HCT116 (cell line): ENCODE measurements around the gene ATP1A1. TPM values are rescaled to one million over a fixed set of nuclear protein-coding genes. Genes with fewer than 3 reads are reported as not detected.

Experiments
- ATAC-seq: fragments of 200-7000 bp; cut with Tn5 transposase; 2 replicates; pipeline ENCODE4 v1.9.1; 2020; ENCODE audit warnings: mild to moderate bottlenecking, moderate library complexity
- BruUV-seq: library from RNA; stranded (reverse); fragments of 400-500 nt; replicated peaks from 2 replicates; lab custom pipeline; 2021; lab: Mats Ljungman, UMichigan
- CTCF ChIA-PET: fragments of 300-600 bp; sonication (Branson Sonifier 250); formaldehyde crosslinking; loops from one replicate; lab custom pipeline; 2021; ENCODE audit warnings: antibody characterized with exemption; lab: Charles Lee
- POLR2A ChIA-PET: fragments of 300-600, 350-600 bp; sonication (Branson Sonifier 250); formaldehyde crosslinking; loops from one replicate; lab custom pipeline; 2021; ENCODE audit warnings: antibody characterized with exemption; lab: Charles Lee
- RAD21 ChIA-PET, 2 experiments: fragments of 300-600 bp; sonication (Branson Sonifier 250); formaldehyde crosslinking; loops; one replicate each; lab custom pipeline; 2023; ENCODE audit warnings: low total read pairs in 2 of 2; ENCODE audit not compliant: uncharacterized antibody in 2 of 2, unreplicated experiment in 2 of 2, low non-redundant PET in 1 of 2; lab: Charles Lee
- DNase-seq: peaks from one replicate; pipeline ENCODE4 v3.0.0-alpha.2; 2010; ENCODE audit warnings: low read depth, low spot score
- H2AFZ ChIP-seq: fragments of 200-600 bp; shearing (Covaris generic), sonication (generic); 2 replicates; pipeline ENCODE4 v1.6.1; 2017; ENCODE audit warnings: low read depth, mixed run types, mixed read lengths, antibody characterized with exemption, low read length; ENCODE audit not compliant: poor library complexity, severe bottlenecking
- H3K27ac ChIP-seq: 2 replicates; pipeline ENCODE4 v1.5.1; 2012; ENCODE audit warnings: low read depth, low read length
- H3K27me3 ChIP-seq: fragments of 200-600 bp; sonication (generic); 2 replicates; pipeline ENCODE4 v1.6.1; 2016; ENCODE audit warnings: mixed run types, low read length, mixed read lengths; ENCODE audit not compliant: insufficient read depth
- H3K36me3 ChIP-seq, 2 experiments: fragments of 200-500 bp in 1 of 2; fragments of 200-600 bp in 1 of 2; sonication (Bioruptor generic) in 1 of 2; sonication (generic) in 1 of 2; 2 replicates each; pipeline versions ENCODE4 v1.5.1 to v1.6.1; 2014 to 2016; ENCODE audit warnings: low read length in 2 of 2, inconsistent platforms in 1 of 2, mixed read lengths in 1 of 2, mixed run types in 1 of 2; ENCODE audit not compliant: insufficient read depth in 2 of 2, control insufficient read depth in 1 of 2
- H3K4me1 ChIP-seq, 2 experiments: fragments of 200-600 bp in 1 of 2; sonication (generic) in 1 of 2; 2 replicates each; pipeline versions ENCODE4 v1.5.1 to v1.6.1; 2012 to 2017; ENCODE audit warnings: low read length in 2 of 2, inconsistent platforms in 1 of 2, mild to moderate bottlenecking in 1 of 2, mixed read lengths in 1 of 2, mixed run types in 1 of 2, moderate library complexity in 1 of 2; ENCODE audit not compliant: insufficient read depth in 2 of 2, control insufficient read depth in 1 of 2
- H3K4me2 ChIP-seq: fragments of 200-600 bp; sonication (generic); 2 replicates; pipeline ENCODE4 v1.6.1; 2017; ENCODE audit warnings: mixed run types, low read length, mixed read lengths
- H3K4me3 ChIP-seq, 2 experiments: fragments of 200-600 bp in 1 of 2; sonication (generic) in 1 of 2; replicated peaks in 1 of 2; 2 replicates each; pipeline ENCODE4 v1.5.1; 2011 to 2016; ENCODE audit warnings: low read length in 2 of 2, control low read depth in 1 of 2, low read depth in 1 of 2, mild to moderate bottlenecking in 1 of 2, mixed read lengths in 1 of 2, mixed run types in 1 of 2
- H3K79me2 ChIP-seq: fragments of 200-600 bp; sonication (generic); 2 replicates; pipeline ENCODE4 v1.6.1; 2017; ENCODE audit warnings: mild to moderate bottlenecking, mixed run types, low read length, moderate library complexity, mixed read lengths; ENCODE audit not compliant: insufficient read depth
- H3K9ac ChIP-seq: fragments of 200-600 bp; sonication (generic); 2 replicates; pipeline ENCODE4 v1.6.1; 2016; ENCODE audit warnings: low read length, mixed read lengths
- H3K9me2 ChIP-seq: fragments of 200-600 bp; sonication (generic), shearing (Covaris generic); 2 replicates; pipeline ENCODE4 v1.6.1; 2017; ENCODE audit warnings: mixed run types, mild to moderate bottlenecking, moderate library complexity; ENCODE audit not compliant: insufficient read depth
- H3K9me3 ChIP-seq, 2 experiments: fragments of 200-500 bp in 1 of 2; fragments of 200-600 bp in 1 of 2; sonication (Bioruptor generic) in 1 of 2; sonication (generic) in 1 of 2; 2 replicates each; pipeline ENCODE4 v1.6.1; 2014 to 2017; ENCODE audit warnings: low read length in 2 of 2, mixed read lengths in 2 of 2, inconsistent platforms in 1 of 2, low read depth in 1 of 2, mild to moderate bottlenecking in 1 of 2, mixed run types in 1 of 2, moderate library complexity in 1 of 2; ENCODE audit not compliant: control insufficient read depth in 1 of 2, insufficient read depth in 1 of 2
- H4K20me1 ChIP-seq: fragments of 200-600 bp; sonication (generic), shearing (Covaris generic); 2 replicates; pipeline ENCODE4 v1.6.1; 2017; ENCODE audit warnings: mixed run types, mild to moderate bottlenecking, moderate library complexity; ENCODE audit not compliant: insufficient read depth
- ELF1 ChIP-seq: IDR thresholded peaks from 2 replicates; pipeline ENCODE4 v1.6.1; 2012; ENCODE audit warnings: low read depth, borderline replicate concordance
- EZH2phosphoT487 ChIP-seq: fragments of 200-600 bp; IDR thresholded peaks from 2 replicates; pipeline ENCODE4 v1.6.1; 2018; ENCODE audit warnings: antibody characterized with exemption, borderline replicate concordance
- JUND ChIP-seq: IDR thresholded peaks from 2 replicates; pipeline ENCODE4 v1.6.1; 2012
- ZFX ChIP-seq: fragments of 450-650 bp; IDR thresholded peaks from 2 replicates; pipeline ENCODE4 v1.6.1; 2017
- intact Hi-C: fragments of 100-400 bp; cut with micrococcal nuclease; formaldehyde crosslinking; loops from 2 replicates; pipeline ENCODE4 v1.10.0; 2022
- total RNA-seq: library from RNA; stranded (reverse); gene quantifications from one replicate; pipeline ENCODE4 v1.2.1, GENCODE V29; 2021; ENCODE audit not compliant: unreplicated experiment
- TF ChIP-seq, protein P1 (sequence below), 3 experiments: fragments of 200-600 bp in 1 of 3; sonication (generic) in 1 of 3; IDR thresholded peaks in 2 of 3; conservative IDR thresholded peaks in 1 of 3; 2 replicates each; pipeline ENCODE4 v1.5.1; 2012 to 2017; ENCODE audit warnings: low read depth in 2 of 3, low read length in 2 of 3, antibody characterized with exemption in 1 of 3, borderline replicate concordance in 1 of 3, control low read depth in 1 of 3, mild to moderate bottlenecking in 1 of 3, mixed read lengths in 1 of 3, mixed run types in 1 of 3, moderate library complexity in 1 of 3; ENCODE audit not compliant: insufficient read depth in 1 of 3
- TF ChIP-seq, protein P2 (sequence below): IDR thresholded peaks from 2 replicates; pipeline ENCODE4 v1.6.1; 2012; ENCODE audit warnings: low read depth

ATP1A1 gene
- total RNA-seq, 1 experiment from 2014 or later: 290 TPM

DNA sequence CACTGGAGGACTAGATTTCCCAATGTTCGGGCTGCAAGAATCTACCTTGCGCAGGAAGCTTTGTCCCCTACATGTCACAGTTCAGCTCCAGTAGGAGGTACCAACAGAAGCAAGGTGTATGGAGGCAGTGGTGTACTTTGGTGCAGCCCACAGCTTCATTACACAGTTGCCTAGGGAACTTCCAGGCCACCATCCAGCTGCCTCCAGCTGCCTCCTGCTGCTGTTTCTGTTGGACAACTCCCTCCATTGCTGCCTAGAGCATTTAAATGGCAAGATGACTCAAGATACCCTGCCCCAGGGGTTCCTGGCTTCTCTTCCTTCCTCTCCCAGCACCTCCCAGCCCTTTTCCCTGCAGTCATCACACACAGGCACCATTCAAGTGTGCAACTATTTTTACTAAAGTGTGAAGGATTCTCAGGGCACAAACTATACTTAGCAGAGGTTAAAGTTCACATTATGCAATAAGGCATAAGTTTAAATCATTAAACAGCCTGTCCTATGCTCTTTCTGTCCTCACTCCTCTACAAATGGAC, 39.0 kb upstream of the ATP1A1 start:
- no peak for ATAC-seq
- Histone ChIP-seq H2AFZ (no peak overlapping the region), H4K20me1 (no peaks in the 10 kb centered on the region), H3K4me3 (no peak overlapping the region), H3K4me1 (no peaks in the 10 kb centered on the region), H3K9me2 (no peaks in the 10 kb centered on the region), H3K27me3 (no peaks in the 10 kb centered on the region), H3K79me2 (no peaks in the 10 kb centered on the region), H3K4me2 (no peak overlapping the region), H3K36me3 (no peaks in the 10 kb centered on the region), H3K9me3 (no peaks in the 10 kb centered on the region), H3K9ac (no peak overlapping the region), H3K27ac (no peak overlapping the region)
- no peak for DNase-seq
- BruUV-seq: no TSS peak
- TF ChIP-seq ZFX: no peak
- TF ChIP-seq EZH2phosphoT487: no peak
- no peak for TF ChIP-seq JUND
- TF ChIP-seq, protein P1, sequence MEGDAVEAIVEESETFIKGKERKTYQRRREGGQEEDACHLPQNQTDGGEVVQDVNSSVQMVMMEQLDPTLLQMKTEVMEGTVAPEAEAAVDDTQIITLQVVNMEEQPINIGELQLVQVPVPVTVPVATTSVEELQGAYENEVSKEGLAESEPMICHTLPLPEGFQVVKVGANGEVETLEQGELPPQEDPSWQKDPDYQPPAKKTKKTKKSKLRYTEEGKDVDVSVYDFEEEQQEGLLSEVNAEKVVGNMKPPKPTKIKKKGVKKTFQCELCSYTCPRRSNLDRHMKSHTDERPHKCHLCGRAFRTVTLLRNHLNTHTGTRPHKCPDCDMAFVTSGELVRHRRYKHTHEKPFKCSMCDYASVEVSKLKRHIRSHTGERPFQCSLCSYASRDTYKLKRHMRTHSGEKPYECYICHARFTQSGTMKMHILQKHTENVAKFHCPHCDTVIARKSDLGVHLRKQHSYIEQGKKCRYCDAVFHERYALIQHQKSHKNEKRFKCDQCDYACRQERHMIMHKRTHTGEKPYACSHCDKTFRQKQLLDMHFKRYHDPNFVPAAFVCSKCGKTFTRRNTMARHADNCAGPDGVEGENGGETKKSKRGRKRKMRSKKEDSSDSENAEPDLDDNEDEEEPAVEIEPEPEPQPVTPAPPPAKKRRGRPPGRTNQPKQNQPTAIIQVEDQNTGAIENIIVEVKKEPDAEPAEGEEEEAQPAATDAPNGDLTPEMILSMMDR (IDR thresholded peaks at IDR 0.05 in 2 of 3, conservative IDR thresholded peaks at IDR 0.05 in 1 of 3; ENCODE audit: borderline replicate concordance in 1 of 3, insufficient read depth in 1 of 3, low read depth in 2 of 3, low read length in 2 of 3): no peak
- no peak for TF ChIP-seq ELF1
- TF ChIP-seq, protein P2, sequence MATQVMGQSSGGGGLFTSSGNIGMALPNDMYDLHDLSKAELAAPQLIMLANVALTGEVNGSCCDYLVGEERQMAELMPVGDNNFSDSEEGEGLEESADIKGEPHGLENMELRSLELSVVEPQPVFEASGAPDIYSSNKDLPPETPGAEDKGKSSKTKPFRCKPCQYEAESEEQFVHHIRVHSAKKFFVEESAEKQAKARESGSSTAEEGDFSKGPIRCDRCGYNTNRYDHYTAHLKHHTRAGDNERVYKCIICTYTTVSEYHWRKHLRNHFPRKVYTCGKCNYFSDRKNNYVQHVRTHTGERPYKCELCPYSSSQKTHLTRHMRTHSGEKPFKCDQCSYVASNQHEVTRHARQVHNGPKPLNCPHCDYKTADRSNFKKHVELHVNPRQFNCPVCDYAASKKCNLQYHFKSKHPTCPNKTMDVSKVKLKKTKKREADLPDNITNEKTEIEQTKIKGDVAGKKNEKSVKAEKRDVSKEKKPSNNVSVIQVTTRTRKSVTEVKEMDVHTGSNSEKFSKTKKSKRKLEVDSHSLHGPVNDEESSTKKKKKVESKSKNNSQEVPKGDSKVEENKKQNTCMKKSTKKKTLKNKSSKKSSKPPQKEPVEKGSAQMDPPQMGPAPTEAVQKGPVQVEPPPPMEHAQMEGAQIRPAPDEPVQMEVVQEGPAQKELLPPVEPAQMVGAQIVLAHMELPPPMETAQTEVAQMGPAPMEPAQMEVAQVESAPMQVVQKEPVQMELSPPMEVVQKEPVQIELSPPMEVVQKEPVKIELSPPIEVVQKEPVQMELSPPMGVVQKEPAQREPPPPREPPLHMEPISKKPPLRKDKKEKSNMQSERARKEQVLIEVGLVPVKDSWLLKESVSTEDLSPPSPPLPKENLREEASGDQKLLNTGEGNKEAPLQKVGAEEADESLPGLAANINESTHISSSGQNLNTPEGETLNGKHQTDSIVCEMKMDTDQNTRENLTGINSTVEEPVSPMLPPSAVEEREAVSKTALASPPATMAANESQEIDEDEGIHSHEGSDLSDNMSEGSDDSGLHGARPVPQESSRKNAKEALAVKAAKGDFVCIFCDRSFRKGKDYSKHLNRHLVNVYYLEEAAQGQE: no peak
- intact Hi-C loops: no loop called here
- ChIA-PET RAD21 (no interaction called here), CTCF (no interaction called here), POLR2A (no interaction called here)
